Measurements from ENCODE around the gene ASXL1.
"Not testable (repeated sequence)": the region's sequence is repeated elsewhere in the genome, so short reads cannot be mapped to it uniquely, and the experiment has no call there.

Gene ASXL1

DNA sequence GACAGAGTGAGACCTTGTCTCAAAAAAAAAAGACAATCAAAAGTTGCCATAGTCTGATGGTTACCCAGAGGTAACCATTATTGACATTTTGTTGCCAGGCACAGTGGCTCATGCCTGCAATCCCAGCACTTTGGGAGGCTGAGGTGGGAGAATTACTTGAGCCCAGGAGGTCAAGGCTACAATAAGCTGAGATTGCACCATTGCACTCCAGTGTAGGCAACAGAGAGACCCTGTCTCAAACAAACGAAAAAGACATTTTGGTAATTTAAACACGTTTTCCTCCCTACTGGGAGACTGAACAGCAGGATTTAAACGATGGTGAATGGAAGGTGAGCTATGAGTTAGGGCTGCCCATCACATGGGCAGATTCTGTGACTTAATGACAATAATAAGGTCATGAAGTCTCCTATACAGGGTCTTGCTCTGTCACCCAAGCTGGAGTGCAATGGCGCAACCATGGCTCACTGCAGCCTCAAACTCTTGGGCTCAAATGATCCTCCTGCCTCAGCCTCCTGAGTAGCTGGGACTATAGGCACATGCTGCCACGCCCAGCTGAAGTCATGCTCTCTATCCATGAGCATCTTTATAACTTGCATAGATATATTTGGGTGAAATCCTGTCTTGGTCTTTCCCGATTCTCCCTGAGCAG is 4.2 kb upstream of the ASXL1 start:
- H3K27ac ChIP-seq (ENCODE audit: low read depth in 2 of 2, low read length in 2 of 2) = no peak overlapping the region

GRCh38 chr20:32354592-32355416 is 3.3 kb upstream of the ASXL1 start:
- no peak overlapping the region for H3K9ac ChIP-seq (ENCODE audit: low read depth in 1 of 2, low read length in 2 of 2)
- H3K4me3 ChIP-seq (ENCODE audit: low read length in 2 of 2) = no peak overlapping the region
- no peaks in the 10 kb centered on the region for H3K27me3 ChIP-seq (ENCODE audit: control insufficient read depth in 2 of 2, insufficient read depth in 2 of 2, low read length in 2 of 2)
- peaks cover 12 to 18% of the 10 kb centered on the region in 2 donors for H3K4me1 ChIP-seq (ENCODE audit: control insufficient read depth in 2 of 2, insufficient read depth in 2 of 2, low read length in 2 of 2)
- no peak overlapping the region for H3K27ac ChIP-seq (ENCODE audit: low read depth in 2 of 2, low read length in 2 of 2)
- H3K9me3 ChIP-seq (ENCODE audit: control insufficient read depth in 2 of 2, low read length in 2 of 2) = no peaks in the 10 kb centered on the region
- H3K36me3 ChIP-seq (ENCODE audit: control insufficient read depth in 2 of 2, insufficient read depth in 2 of 2, low read length in 2 of 2) = no peaks in the 10 kb centered on the region

More for the DNA sequence above, 4.2 kb upstream of the ASXL1 start:
- no peak overlapping the region for H3K4me3 ChIP-seq (ENCODE audit: low read length in 2 of 2)
- H3K9me3 ChIP-seq (ENCODE audit: control insufficient read depth in 2 of 2, low read length in 2 of 2) = no peaks in the 10 kb centered on the region
- no peaks in the 10 kb centered on the region for H3K27me3 ChIP-seq (ENCODE audit: control insufficient read depth in 2 of 2, insufficient read depth in 2 of 2, low read length in 2 of 2)
- peaks cover 11 to 12% of the 10 kb centered on the region in 2 donors for H3K4me1 ChIP-seq (ENCODE audit: control insufficient read depth in 2 of 2, insufficient read depth in 2 of 2, low read length in 2 of 2)
- H3K36me3 ChIP-seq (ENCODE audit: control insufficient read depth in 2 of 2, insufficient read depth in 2 of 2, low read length in 2 of 2) = no peaks in the 10 kb centered on the region
- no peak overlapping the region for H3K9ac ChIP-seq (ENCODE audit: low read depth in 1 of 2, low read length in 2 of 2)

- no peaks in the 10 kb centered on the region for H3K36me3 ChIP-seq (ENCODE audit: control insufficient read depth in 2 of 2, insufficient read depth in 2 of 2, low read length in 2 of 2)
- H3K9me3 ChIP-seq (ENCODE audit: control insufficient read depth in 2 of 2, low read length in 2 of 2) = no peaks in the 10 kb centered on the region
- no peaks in the 10 kb centered on the region for H3K27me3 ChIP-seq (ENCODE audit: control insufficient read depth in 2 of 2, insufficient read depth in 2 of 2, low read length in 2 of 2)
- peaks cover 12 to 23% of the 10 kb centered on the region in 2 donors for H3K4me1 ChIP-seq (ENCODE audit: control insufficient read depth in 2 of 2, insufficient read depth in 2 of 2, low read length in 2 of 2)
- H3K27ac ChIP-seq (ENCODE audit: low read depth in 2 of 2, low read length in 2 of 2) = no peak overlapping the region
- no peak overlapping the region for H3K9ac ChIP-seq (ENCODE audit: low read depth in 1 of 2, low read length in 2 of 2)
- no peak overlapping the region for H3K4me3 ChIP-seq (ENCODE audit: low read length in 2 of 2)
Observed at GRCh38 chr20:32355417-32355841, 2.7 kb upstream of the ASXL1 start.

DNA sequence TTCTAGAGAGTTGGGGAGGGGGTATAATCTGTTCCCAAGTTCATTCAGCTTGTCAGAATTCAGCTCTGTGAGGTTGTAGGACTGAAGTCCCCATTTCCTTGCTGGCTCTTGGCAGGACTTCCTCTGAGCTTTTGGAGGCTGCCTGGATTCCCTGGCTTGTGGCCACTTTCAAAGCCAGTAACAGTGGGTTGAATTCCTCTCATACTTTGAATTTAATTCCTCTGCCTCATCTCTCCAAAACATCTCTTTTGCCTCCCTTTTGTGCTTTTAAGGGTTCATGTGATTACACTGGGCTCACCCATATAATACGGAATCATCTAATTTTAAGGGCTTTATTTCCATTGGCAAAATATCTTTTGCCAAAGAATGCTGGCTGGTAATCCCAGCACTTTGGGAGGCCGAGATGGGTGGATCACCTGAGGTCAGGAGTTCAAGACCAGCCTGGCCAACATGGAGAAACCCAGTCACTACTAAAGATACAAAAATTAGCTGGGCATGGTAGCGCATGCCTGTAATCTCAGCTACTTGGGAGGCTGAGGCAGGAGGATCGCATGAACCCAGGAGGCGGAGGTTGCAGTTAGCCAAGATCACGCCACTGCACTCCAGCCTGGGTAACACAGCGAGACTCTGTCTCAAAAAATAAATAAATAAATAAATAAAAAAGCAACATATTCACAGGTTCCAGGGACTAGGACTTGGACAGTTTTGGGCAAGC is 2.1 kb upstream of the ASXL1 start:
- H3K36me3 ChIP-seq (ENCODE audit: control insufficient read depth in 2 of 2, insufficient read depth in 2 of 2, low read length in 2 of 2); H3K9me3 ChIP-seq (ENCODE audit: control insufficient read depth in 2 of 2, low read length in 2 of 2); H3K27me3 ChIP-seq (ENCODE audit: control insufficient read depth in 2 of 2, insufficient read depth in 2 of 2, low read length in 2 of 2); H3K4me3 ChIP-seq (ENCODE audit: low read length in 2 of 2); H3K27ac ChIP-seq (ENCODE audit: low read depth in 2 of 2, low read length in 2 of 2); H3K9ac ChIP-seq (ENCODE audit: low read depth in 1 of 2, low read length in 2 of 2): not testable (repeated sequence)
- H3K4me1 ChIP-seq (ENCODE audit: control insufficient read depth in 2 of 2, insufficient read depth in 2 of 2, low read length in 2 of 2) = peaks cover 12 to 23% of the 10 kb centered on the region in 2 donors

- Histone ChIP-seq H3K27ac (ENCODE audit: low read depth in 2 of 2, low read length in 2 of 2) (peak overlapping the region; percentile 96 to 97), H3K9me3 (ENCODE audit: control insufficient read depth in 2 of 2, low read length in 2 of 2) (no peaks in the 10 kb centered on the region), H3K36me3 (ENCODE audit: control insufficient read depth in 2 of 2, insufficient read depth in 2 of 2, low read length in 2 of 2) (no peaks in the 10 kb centered on the region), H3K4me1 (ENCODE audit: control insufficient read depth in 2 of 2, insufficient read depth in 2 of 2, low read length in 2 of 2) (peaks cover 12 to 23% of the 10 kb centered on the region in 2 donors), H3K9ac (ENCODE audit: low read depth in 1 of 2, low read length in 2 of 2) (peak overlapping the region; percentile 60 to 90), H3K27me3 (ENCODE audit: control insufficient read depth in 2 of 2, insufficient read depth in 2 of 2, low read length in 2 of 2) (no peaks in the 10 kb centered on the region), H3K4me3 (ENCODE audit: low read length in 2 of 2) (peak overlapping the region; percentile 85 to 92)
Observed at GRCh38 chr20:32356622-32357374, 1.3 kb upstream of the ASXL1 start.

GRCh38 chr20:32357375-32357868 is 709 bp upstream of the ASXL1 start:
- peak overlapping the region; percentile 85 to 92 for H3K4me3 ChIP-seq (ENCODE audit: low read length in 2 of 2)
- H3K27me3 ChIP-seq (ENCODE audit: control insufficient read depth in 2 of 2, insufficient read depth in 2 of 2, low read length in 2 of 2) = no peaks in the 10 kb centered on the region
- no peaks in the 10 kb centered on the region for H3K36me3 ChIP-seq (ENCODE audit: control insufficient read depth in 2 of 2, insufficient read depth in 2 of 2, low read length in 2 of 2)
- H3K4me1 ChIP-seq (ENCODE audit: control insufficient read depth in 2 of 2, insufficient read depth in 2 of 2, low read length in 2 of 2) = peaks cover 12 to 23% of the 10 kb centered on the region in 2 donors
- peak overlapping the region; percentile 96 to 97 for H3K27ac ChIP-seq (ENCODE audit: low read depth in 2 of 2, low read length in 2 of 2)
- no peaks in the 10 kb centered on the region for H3K9me3 ChIP-seq (ENCODE audit: control insufficient read depth in 2 of 2, low read length in 2 of 2)
- peak overlapping the region; percentile 60 to 90 for H3K9ac ChIP-seq (ENCODE audit: low read depth in 1 of 2, low read length in 2 of 2)

DNA sequence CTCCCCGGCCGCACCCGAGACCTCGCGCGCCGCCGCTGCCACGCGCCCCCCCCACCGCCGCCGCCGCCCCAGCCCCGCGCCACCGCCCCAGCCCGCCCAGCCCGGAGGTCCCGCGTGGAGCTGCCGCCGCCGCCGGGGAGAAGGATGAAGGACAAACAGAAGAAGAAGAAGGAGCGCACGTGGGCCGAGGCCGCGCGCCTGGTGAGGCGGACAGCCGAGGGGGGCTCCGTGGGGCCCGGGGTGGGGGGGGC is 426 bp downstream of the ASXL1 start:
- H3K27ac ChIP-seq (ENCODE audit: low read depth in 2 of 2, low read length in 2 of 2) = peak overlapping the region; percentile 96 to 97
- peaks cover 12 to 26% of the 10 kb centered on the region in 2 donors for H3K4me1 ChIP-seq (ENCODE audit: control insufficient read depth in 2 of 2, insufficient read depth in 2 of 2, low read length in 2 of 2)
- peak overlapping the region; percentile 85 to 92 for H3K4me3 ChIP-seq (ENCODE audit: low read length in 2 of 2)
- H3K9me3 ChIP-seq (ENCODE audit: control insufficient read depth in 2 of 2, low read length in 2 of 2) = no peaks in the 10 kb centered on the region
- H3K36me3 ChIP-seq (ENCODE audit: control insufficient read depth in 2 of 2, insufficient read depth in 2 of 2, low read length in 2 of 2) = no peaks in the 10 kb centered on the region
- H3K27me3 ChIP-seq (ENCODE audit: control insufficient read depth in 2 of 2, insufficient read depth in 2 of 2, low read length in 2 of 2) = no peaks in the 10 kb centered on the region
- H3K9ac ChIP-seq (ENCODE audit: low read depth in 1 of 2, low read length in 2 of 2) = no peak overlapping the region

DNA sequence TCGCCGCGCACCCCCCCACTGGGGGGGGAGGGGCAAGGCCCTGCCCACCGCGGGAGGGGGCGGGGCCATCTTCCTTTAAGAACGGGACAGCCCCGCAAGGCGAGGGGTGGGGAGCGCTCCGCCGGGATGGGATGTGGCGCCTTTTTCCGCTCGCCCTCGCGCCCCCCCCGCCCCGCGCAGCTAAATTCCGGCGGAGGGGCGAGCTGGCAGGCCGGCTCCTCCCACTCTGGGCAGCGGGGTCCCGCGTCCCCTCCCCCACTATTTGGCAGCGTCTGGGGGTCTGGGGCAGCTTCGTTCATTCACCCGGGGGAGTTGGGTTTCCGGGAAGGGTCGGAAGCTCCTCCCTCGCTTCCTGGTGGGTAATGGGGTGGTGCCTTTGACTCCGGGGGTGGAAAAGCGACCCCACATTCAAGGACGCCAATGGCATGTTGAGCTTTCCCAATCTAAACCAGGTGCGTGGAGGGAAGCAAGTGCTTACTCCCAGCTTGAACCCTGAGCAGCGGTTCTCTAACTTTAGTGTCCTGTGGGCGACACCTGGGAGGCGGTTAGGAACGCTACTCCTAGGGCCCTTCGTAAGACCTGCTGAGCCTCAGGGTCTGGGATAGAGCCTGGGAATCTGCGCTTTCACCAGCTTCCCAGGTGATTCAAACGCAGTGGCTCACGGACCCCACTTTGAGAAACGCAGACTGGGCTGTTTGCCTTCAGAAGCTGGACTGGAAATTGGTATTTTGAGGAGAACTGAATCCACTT is 927 bp downstream of the ASXL1 start:
- peak overlapping the region; percentile 96 to 97 for H3K27ac ChIP-seq (ENCODE audit: low read depth in 2 of 2, low read length in 2 of 2)
- H3K9ac ChIP-seq (ENCODE audit: low read depth in 1 of 2, low read length in 2 of 2) = peak overlapping the region; percentile 84 to 88
- H3K4me3 ChIP-seq (ENCODE audit: low read length in 2 of 2) = peak overlapping the region; percentile 85 to 92
- H3K9me3 ChIP-seq (ENCODE audit: control insufficient read depth in 2 of 2, low read length in 2 of 2) = no peaks in the 10 kb centered on the region
- H3K36me3 ChIP-seq (ENCODE audit: control insufficient read depth in 2 of 2, insufficient read depth in 2 of 2, low read length in 2 of 2) = no peaks in the 10 kb centered on the region
- H3K27me3 ChIP-seq (ENCODE audit: control insufficient read depth in 2 of 2, insufficient read depth in 2 of 2, low read length in 2 of 2) = no peaks in the 10 kb centered on the region
- H3K4me1 ChIP-seq (ENCODE audit: control insufficient read depth in 2 of 2, insufficient read depth in 2 of 2, low read length in 2 of 2) = peaks cover 12 to 26% of the 10 kb centered on the region in 2 donors

- Histone ChIP-seq H3K9me3 (ENCODE audit: control insufficient read depth in 2 of 2, low read length in 2 of 2) (no peaks in the 10 kb centered on the region), H3K36me3 (ENCODE audit: control insufficient read depth in 2 of 2, insufficient read depth in 2 of 2, low read length in 2 of 2) (no peaks in the 10 kb centered on the region), H3K4me1 (ENCODE audit: control insufficient read depth in 2 of 2, insufficient read depth in 2 of 2, low read length in 2 of 2) (peaks cover 12 to 26% of the 10 kb centered on the region in 2 donors), H3K9ac (ENCODE audit: low read depth in 1 of 2, low read length in 2 of 2) (peak overlapping the region; percentile 84 to 88), H3K4me3 (ENCODE audit: low read length in 2 of 2) (peak overlapping the region; percentile 85 to 92), H3K27me3 (ENCODE audit: control insufficient read depth in 2 of 2, insufficient read depth in 2 of 2, low read length in 2 of 2) (no peaks in the 10 kb centered on the region), H3K27ac (ENCODE audit: low read depth in 2 of 2, low read length in 2 of 2) (peak overlapping the region; percentile 96 to 97)
Observed at GRCh38 chr20:32359633-32360332, 1.7 kb downstream of the ASXL1 start.
